Measurements from ENCODE around the gene CCN2. TPM values are rescaled to one million over a fixed set of nuclear protein-coding genes. Genes with fewer than 3 reads are reported as not detected.

Gene CCN2
- total and polyA plus RNA-seq, 2 of the 8 experiments (the other 6 are each of a cell fraction or from before 2014, with no cell fraction given) = 25.0 to 107 TPM

GRCh38 chr6:131937226-131937625 is 13.9 kb downstream of the CCN2 start:
- H3K23me2 ChIP-seq (ENCODE audit: low read depth, low read length) = no peaks in the 10 kb centered on the region
- no peaks in the 10 kb centered on the region for H3K27me3 ChIP-seq (replicated peaks in 1 of 4; ENCODE audit: control insufficient read depth in 3 of 4, extremely low read depth in 1 of 4, insufficient read depth in 3 of 4, low read length in 3 of 4)
- no peak overlapping the region for H2AK5ac ChIP-seq (ENCODE audit: low read depth, low read length)
- H3K4me2 ChIP-seq (ENCODE audit: insufficient read depth in 1 of 2, low read depth in 2 of 2, low read length in 2 of 2) = no peak overlapping the region
- H3K14ac ChIP-seq (ENCODE audit: insufficient read length) = no peak overlapping the region
- peaks cover 1 to 10% (median 6%) of the 10 kb centered on the region in 4 experiments; a peak in 4 of 7 replicates for H3K4me1 ChIP-seq (replicated peaks in 1 of 4; ENCODE audit: control insufficient read depth in 3 of 4, insufficient read depth in 4 of 4, low read length in 3 of 4)
- no peak overlapping the region for H3K9ac ChIP-seq (replicated peaks in 1 of 4; ENCODE audit: extremely low read depth in 1 of 4, low read depth in 3 of 4, low read length in 3 of 4)
- no peak overlapping the region for H2AFZ ChIP-seq (ENCODE audit: low read length)
- H3K79me2 ChIP-seq (ENCODE audit: control insufficient read depth in 1 of 2, insufficient read depth in 2 of 2, low read length in 2 of 2) = no peaks in the 10 kb centered on the region
- no peak overlapping the region for H3K18ac ChIP-seq (ENCODE audit: extremely low read depth, low read length)
- H4K5ac ChIP-seq (ENCODE audit: insufficient read length, low read depth, low read length) = no peak overlapping the region
- H3K79me1 ChIP-seq (ENCODE audit: low read depth, low read length) = no peaks in the 10 kb centered on the region
- no peak overlapping the region for H2BK20ac ChIP-seq (ENCODE audit: low read length)
- H2BK15ac ChIP-seq (ENCODE audit: low read length) = no peak overlapping the region
- H2BK120ac ChIP-seq (replicated peaks; ENCODE audit: low read depth, low read length) = no peak overlapping the region
- no peak overlapping the region for H3K23ac ChIP-seq (ENCODE audit: insufficient read length)
- FAIRE-seq = no peak
- no peak for TF ChIP-seq KDM1A (IDR thresholded peaks at IDR 0.05; ENCODE audit: borderline replicate concordance, low read length)
- H2BK5ac ChIP-seq (ENCODE audit: low read depth, low read length) = no peak overlapping the region
- POLR2A ChIA-PET (ENCODE audit: partially characterized antibody) = interaction anchor here (0.7 to 14.8 kb wide), 2 partner anchors 12 to 284 kb away, joined by 3 to 216 read pairs; partner anchors contain the start of gene CCN2
- H4K8ac ChIP-seq (ENCODE audit: extremely low read depth, insufficient read depth, low read length) = no peak overlapping the region
- H3K27ac ChIP-seq (ENCODE audit: low read depth, low read length) = no peak overlapping the region
- H4K91ac ChIP-seq (replicated peaks; ENCODE audit: insufficient read length, low read length) = no peak overlapping the region
- no peak overlapping the region for H3K56ac ChIP-seq (replicated peaks; ENCODE audit: insufficient read length, low read depth, low read length)
- H4K20me1 ChIP-seq (replicated peaks in 1 of 2; ENCODE audit: control insufficient read depth in 1 of 2, insufficient read depth in 2 of 2, low read length in 2 of 2) = peaks cover 2 to 5% of the 10 kb centered on the region in 2 experiments
- H3K4ac ChIP-seq (replicated peaks; ENCODE audit: insufficient read length, low read depth, low read length) = no peak overlapping the region
- CTCF ChIA-PET (ENCODE audit: partially characterized antibody) = interaction anchor here (0.8 to 1.9 kb wide), 7 partner anchors 9 to 21 kb away, joined by 3 to 7 read pairs (median 4); no protein-coding TSS in a partner anchor
- H3K9me3 ChIP-seq (ENCODE audit: insufficient read depth in 2 of 2, low read depth in 1 of 2, low read length in 1 of 2) = no peaks in the 10 kb centered on the region
- WGBS, 2 experiments (ENCODE audit: extremely low coverage in 1 of 2, insufficient coverage in 1 of 2, insufficient read length in 1 of 2, insufficient replicate concordance in 2 of 2, low coverage in 1 of 2, low lambda C conversion rate in 2 of 2, missing lambda C conversion rate in 1 of 2) = 59% methylated on average over 2 of the region's 2 CpGs; no CpG with 5 or more reads in 1 of the 2 experiments
- no peaks in the 10 kb centered on the region for H3K36me3 ChIP-seq (ENCODE audit: control insufficient read depth in 2 of 4, insufficient read depth in 4 of 4, low read length in 3 of 4)
- DNase-seq (ENCODE audit: low read depth in 1 of 2, low spot score in 2 of 2) = no peak
- H3K4me3 ChIP-seq (ENCODE audit: extremely low read depth in 1 of 4, insufficient read depth in 2 of 4, low read depth in 3 of 4, low read length in 4 of 4) = no peak overlapping the region
- no peak overlapping the region for H2BK12ac ChIP-seq (ENCODE audit: low read depth, low read length)
